Glutamatergic neuron (in vitro differentiated cells): ENCODE measurements around the gene ADORA2A. TPM values are rescaled to one million over a fixed set of nuclear protein-coding genes. Genes with fewer than 3 reads are reported as not detected.

ENCODE experiments used
- DNase-seq: peaks from one replicate; pipeline ENCODE4 v3.0.0; 2022
- H3K27ac Mint-ChIP-seq: one replicate; pipeline ENCODE4 v1.8.0; 2020; ENCODE audit warnings: mild to moderate bottlenecking, mixed read lengths, inconsistent platforms; ENCODE audit not compliant: unreplicated experiment
- H3K27me3 Mint-ChIP-seq: one replicate; pipeline ENCODE4 v1.8.0; 2020; ENCODE audit warnings: mild to moderate bottlenecking, moderate library complexity, mixed read lengths, inconsistent platforms; ENCODE audit not compliant: unreplicated experiment
- H3K36me3 Mint-ChIP-seq: one replicate; pipeline ENCODE4 v1.8.0; 2020; ENCODE audit warnings: mild to moderate bottlenecking, mixed read lengths, inconsistent platforms; ENCODE audit not compliant: unreplicated experiment
- H3K4me1 Mint-ChIP-seq: one replicate; pipeline ENCODE4 v1.8.0; 2020; ENCODE audit warnings: mild to moderate bottlenecking, low read depth, mixed read lengths, inconsistent platforms; ENCODE audit not compliant: unreplicated experiment
- H3K4me3 Mint-ChIP-seq: one replicate; pipeline ENCODE4 v1.8.0; 2020; ENCODE audit warnings: mild to moderate bottlenecking, mixed read lengths, inconsistent platforms; ENCODE audit not compliant: unreplicated experiment
- H3K9me3 Mint-ChIP-seq: one replicate; pipeline ENCODE4 v1.8.0; 2020; ENCODE audit warnings: mild to moderate bottlenecking, moderate library complexity, mixed read lengths, inconsistent platforms; ENCODE audit not compliant: unreplicated experiment
- CTCF ChIP-seq: fragments of 200-600 bp; sonication (generic); IDR thresholded peaks from one replicate; pipeline ENCODE4 v1.5.0; 2021; ENCODE audit not compliant: partially characterized antibody, unreplicated experiment
- total RNA-seq: library from RNA; stranded (reverse); fragmentation: NEBNext Ultra II Directional; extraction: Animal tissue kit (Norgen Biotek cat#: 25700); gene quantifications from one replicate; pipeline ENCODE4 v1.2.1, GENCODE V29; 2021; ENCODE audit not compliant: unreplicated experiment

ADORA2A gene
- total RNA-seq, 1 donor from 2014 or later: 15.9 TPM

GRCh38 chr22:24391836-24392217 is 35.6 kb upstream of the ADORA2A start:
- peaks cover 9% of the 10 kb centered on the region for H3K4me1 Mint-ChIP-seq
- no peak overlapping the region for H3K4me3 Mint-ChIP-seq
- no peak overlapping the region for H3K27ac Mint-ChIP-seq
- H3K27me3 Mint-ChIP-seq: no peaks in the 10 kb centered on the region
- TF ChIP-seq CTCF: no peak
- no peak for DNase-seq
- peaks cover 4% of the 10 kb centered on the region for H3K9me3 Mint-ChIP-seq
- H3K36me3 Mint-ChIP-seq: peaks cover 4% of the 10 kb centered on the region

- peaks cover 4% of the 10 kb centered on the region for H3K36me3 Mint-ChIP-seq
- H3K4me1 Mint-ChIP-seq: peaks cover 9% of the 10 kb centered on the region
- peaks cover 4% of the 10 kb centered on the region for H3K9me3 Mint-ChIP-seq
- TF ChIP-seq CTCF: no peak
- no peak for DNase-seq
- H3K27ac Mint-ChIP-seq: no peak overlapping the region
- no peak overlapping the region for H3K4me3 Mint-ChIP-seq
- H3K27me3 Mint-ChIP-seq: no peaks in the 10 kb centered on the region
These were observed 35.0 kb upstream of the ADORA2A start for GRCh38 chr22:24392218-24392931.

GRCh38 chr22:24393012-24393559 is 34.3 kb upstream of the ADORA2A start:
- peaks cover 4% of the 10 kb centered on the region for H3K9me3 Mint-ChIP-seq
- peaks cover 4% of the 10 kb centered on the region for H3K36me3 Mint-ChIP-seq
- H3K27me3 Mint-ChIP-seq: no peaks in the 10 kb centered on the region
- peaks cover 9% of the 10 kb centered on the region for H3K4me1 Mint-ChIP-seq
- no peak overlapping the region for H3K4me3 Mint-ChIP-seq
- no peak for DNase-seq
- no peak for TF ChIP-seq CTCF
- H3K27ac Mint-ChIP-seq: no peak overlapping the region

- no peak for DNase-seq
- peaks cover 9% of the 10 kb centered on the region for H3K4me1 Mint-ChIP-seq
- H3K36me3 Mint-ChIP-seq: peaks cover 4% of the 10 kb centered on the region
- no peaks in the 10 kb centered on the region for H3K27me3 Mint-ChIP-seq
- no peak for TF ChIP-seq CTCF
- no peak overlapping the region for H3K4me3 Mint-ChIP-seq
- H3K27ac Mint-ChIP-seq: no peak overlapping the region
- H3K9me3 Mint-ChIP-seq: peaks cover 4% of the 10 kb centered on the region
These were observed 33.6 kb upstream of the ADORA2A start for GRCh38 chr22:24393848-24394247.

GRCh38 chr22:24394254-24394653 is 33.1 kb upstream of the ADORA2A start:
- Mint-ChIP-seq H3K36me3 (peaks cover 4% of the 10 kb centered on the region), H3K27me3 (no peaks in the 10 kb centered on the region), H3K27ac (no peak overlapping the region), H3K9me3 (peaks cover 4% of the 10 kb centered on the region), H3K4me1 (peaks cover 9% of the 10 kb centered on the region), H3K4me3 (no peak overlapping the region)
- no peak for DNase-seq
- TF ChIP-seq CTCF: no peak
